T-helper 17 cell (primary cell): ENCODE measurements around the gene PLA2G6. TPM values are rescaled to one million over a fixed set of nuclear protein-coding genes. Genes with fewer than 3 reads are reported as not detected.

Source experiments
- ATAC-seq: fragments of 150-1000 bp; cut with Tn5 transposase; 2 replicates; pipeline ENCODE4 v1.10.0; 2021; ENCODE audit warnings: mild to moderate bottlenecking, moderate library complexity
- DNase-seq, 3 donors: peaks; one replicate each; pipeline versions ENCODE4 v3.0.0 to v3.0.0-alpha.2; 2020 to 2021
- H3K9me3 ChIP-seq: one replicate; pipeline ENCODE4 v1.7.0; 2013; ENCODE audit warnings: low read length, mild to moderate bottlenecking; ENCODE audit not compliant: control insufficient read depth, poor library complexity, severe bottlenecking
- H3K27ac Mint-ChIP-seq: one replicate; pipeline ENCODE4 v1.8.0; 2022; ENCODE audit warnings: mild to moderate bottlenecking, moderate library complexity, mixed read lengths
- H3K27me3 Mint-ChIP-seq: one replicate; pipeline ENCODE4 v1.8.0; 2022; ENCODE audit warnings: mixed read lengths
- H3K36me3 Mint-ChIP-seq: one replicate; pipeline ENCODE4 v1.8.0; 2022; ENCODE audit warnings: low read depth, mixed read lengths
- H3K4me1 Mint-ChIP-seq: one replicate; pipeline ENCODE4 v1.8.0; 2022; ENCODE audit warnings: mild to moderate bottlenecking, mixed read lengths
- H3K4me3 Mint-ChIP-seq: one replicate; pipeline ENCODE4 v1.8.0; 2022; ENCODE audit warnings: mild to moderate bottlenecking, moderate library complexity, mixed read lengths
- total RNA-seq, 4 donors: library from RNA in 2 of 4; stranded (reverse) in 2 of 4; gene quantifications; one replicate each; pipeline ENCODE4 v1.2.3 and lab custom pipeline; 2022 to 2026

PLA2G6 gene
- total RNA-seq, 2 donors from 2014 or later = 72.2 to 91.4 TPM

- H3K4me3 Mint-ChIP-seq = no peak overlapping the region
- H3K4me1 Mint-ChIP-seq = peaks cover 27% of the 10 kb centered on the region
- peak overlapping the region; percentile 83 for H3K27ac Mint-ChIP-seq
- no peaks in the 10 kb centered on the region for H3K36me3 Mint-ChIP-seq
- H3K9me3 ChIP-seq = no peaks in the 10 kb centered on the region
- H3K27me3 Mint-ChIP-seq = no peaks in the 10 kb centered on the region
- ATAC-seq = no peak
- no peak for DNase-seq
These were observed 23.9 kb upstream of the PLA2G6 start for GRCh38 chr22:38205261-38206128.

DNA sequence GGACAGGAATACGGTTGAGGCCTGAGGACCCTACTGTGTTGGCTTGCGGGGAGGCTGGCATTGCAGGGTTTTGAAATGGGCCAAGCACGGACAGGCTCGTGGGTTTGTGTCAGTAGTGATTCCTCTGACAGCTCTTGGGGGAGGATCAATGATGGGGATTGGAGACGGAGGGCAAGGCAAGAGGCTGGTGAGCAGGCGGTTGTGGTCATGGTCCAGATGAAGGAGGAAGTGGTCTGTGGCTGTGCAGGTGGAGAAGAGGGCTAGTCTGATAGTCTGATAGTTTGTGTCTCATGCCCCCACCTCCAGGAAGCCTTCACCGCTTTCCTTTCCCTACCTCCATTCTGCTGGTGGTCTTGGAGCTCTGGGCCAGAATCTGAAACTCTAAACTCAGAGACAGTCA, 23.2 kb upstream of the PLA2G6 start:
- Mint-ChIP-seq H3K4me1 (peaks cover 27% of the 10 kb centered on the region), H3K36me3 (no peaks in the 10 kb centered on the region), H3K4me3 (peak overlapping the region; percentile 68), H3K27ac (peak overlapping the region; percentile 83), H3K27me3 (no peaks in the 10 kb centered on the region)
- H3K9me3 ChIP-seq = no peaks in the 10 kb centered on the region
- DNase-seq = no peak
- no peak for ATAC-seq

- Mint-ChIP-seq H3K4me1 (peaks cover 31% of the 10 kb centered on the region), H3K27me3 (no peaks in the 10 kb centered on the region), H3K27ac (peak overlapping the region; percentile 83), H3K36me3 (no peaks in the 10 kb centered on the region), H3K4me3 (peak overlapping the region; percentile 41)
- H3K9me3 ChIP-seq = no peaks in the 10 kb centered on the region
- ATAC-seq (no peak), DNase-seq (no peak)
These were observed 22.4 kb upstream of the PLA2G6 start for GRCh38 chr22:38203855-38204514.

GRCh38 chr22:38203090-38203810, 21.6 kb upstream of the PLA2G6 start:
- DNase-seq (no peak), ATAC-seq (no peak)
- H3K27ac Mint-ChIP-seq = peak overlapping the region; percentile 83
- H3K36me3 Mint-ChIP-seq = no peaks in the 10 kb centered on the region
- peak overlapping the region; percentile 88 for H3K4me3 Mint-ChIP-seq
- H3K9me3 ChIP-seq = no peaks in the 10 kb centered on the region
- H3K27me3 Mint-ChIP-seq = no peaks in the 10 kb centered on the region
- peaks cover 28% of the 10 kb centered on the region for H3K4me1 Mint-ChIP-seq

DNA sequence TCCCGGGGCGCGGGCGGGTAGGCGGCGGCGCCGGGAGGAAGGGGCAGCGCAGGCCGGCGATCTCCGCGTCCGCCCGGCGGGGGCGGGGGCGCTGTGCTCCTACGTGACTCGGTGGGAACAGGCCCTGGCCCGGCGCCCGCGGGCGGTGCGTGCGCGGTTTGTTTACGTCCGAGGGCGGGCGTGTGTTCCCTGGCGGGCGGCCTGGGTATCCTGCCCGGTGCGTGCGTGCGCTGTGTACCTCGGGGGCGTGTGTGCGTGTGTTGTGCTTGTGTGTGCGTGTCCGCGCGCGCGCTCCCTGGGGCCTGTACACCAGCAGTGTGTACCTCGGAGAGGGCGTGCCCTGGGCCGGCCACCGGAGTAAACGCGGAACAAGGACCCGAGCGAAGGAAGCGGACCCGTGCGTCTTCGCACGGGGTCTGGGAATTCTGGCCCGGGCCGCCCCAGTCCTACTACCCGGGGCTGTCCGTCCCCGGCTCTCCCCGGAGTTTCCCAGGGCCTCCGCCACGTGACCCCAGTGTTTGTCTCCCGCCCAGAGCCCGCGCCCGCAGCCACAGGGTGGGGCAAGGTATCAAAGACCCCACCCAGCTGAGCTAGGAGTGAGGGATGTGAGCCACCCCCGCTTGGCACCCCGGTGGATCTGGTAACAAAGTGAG, 20.9 kb upstream of the PLA2G6 start:
- peak overlapping the region; percentile 83 for H3K27ac Mint-ChIP-seq
- no peaks in the 10 kb centered on the region for H3K27me3 Mint-ChIP-seq
- peak; percentile 48 for ATAC-seq
- peak overlapping the region; percentile 88 for H3K4me3 Mint-ChIP-seq
- DNase-seq = peak; percentile 36 to 56 (median 46)
- no peaks in the 10 kb centered on the region for H3K36me3 Mint-ChIP-seq
- H3K4me1 Mint-ChIP-seq = peaks cover 28% of the 10 kb centered on the region
- H3K9me3 ChIP-seq = no peaks in the 10 kb centered on the region

DNA sequence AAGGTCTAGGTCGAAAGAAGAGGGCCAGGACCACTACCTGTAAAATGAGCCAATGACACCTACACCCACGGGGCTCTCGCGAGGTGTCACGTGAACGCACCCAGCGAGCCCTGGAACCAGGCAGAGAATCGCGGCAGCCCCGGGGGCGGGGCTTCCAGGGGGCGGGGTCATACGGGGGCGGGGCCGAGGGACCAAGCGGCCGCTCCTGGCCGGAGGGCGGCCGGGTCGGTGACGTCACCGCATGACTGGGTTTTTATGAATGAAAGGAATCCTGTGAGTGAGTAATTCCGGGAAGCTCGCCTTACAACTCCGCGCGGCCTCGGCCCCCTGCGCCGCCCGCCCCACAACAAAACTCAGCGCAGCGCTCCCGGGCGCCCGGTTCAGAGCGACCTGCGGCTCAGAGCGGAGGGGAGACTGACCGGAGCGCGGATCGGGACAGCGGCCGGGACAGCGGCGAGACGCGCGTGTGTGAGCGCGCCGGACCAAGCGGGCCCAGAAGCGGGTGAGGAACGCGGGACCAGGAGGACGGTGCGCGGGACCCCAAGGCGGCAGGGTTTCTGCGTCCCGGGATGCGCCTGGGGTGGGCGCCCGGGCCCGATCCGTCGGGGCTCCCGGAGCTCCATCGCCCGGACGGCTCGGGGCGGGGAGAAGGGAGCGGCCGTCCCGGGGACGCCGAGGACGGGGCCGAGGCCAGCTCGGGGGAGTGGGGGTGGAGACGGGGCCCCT, 20.2 kb upstream of the PLA2G6 start, which contains the start of gene MAFF:
MAFF (plus strand) TSS at position 284 of the 726 bp plus-strand sequence. CDS start 11,860 bp downstream, outside the sequence.
- H3K4me1 Mint-ChIP-seq = peaks cover 28% of the 10 kb centered on the region
- no peaks in the 10 kb centered on the region for H3K27me3 Mint-ChIP-seq
- H3K27ac Mint-ChIP-seq = peak within 1 kb of the TSS; percentile 94
- no peaks in the 10 kb centered on the region for H3K9me3 ChIP-seq
- ATAC-seq (peak; percentile 78), DNase-seq (peak; percentile 67 to 84 (median 75))
- no peaks in the 10 kb centered on the region for H3K36me3 Mint-ChIP-seq
- peak within 1 kb of the TSS; percentile 88 for H3K4me3 Mint-ChIP-seq

DNA sequence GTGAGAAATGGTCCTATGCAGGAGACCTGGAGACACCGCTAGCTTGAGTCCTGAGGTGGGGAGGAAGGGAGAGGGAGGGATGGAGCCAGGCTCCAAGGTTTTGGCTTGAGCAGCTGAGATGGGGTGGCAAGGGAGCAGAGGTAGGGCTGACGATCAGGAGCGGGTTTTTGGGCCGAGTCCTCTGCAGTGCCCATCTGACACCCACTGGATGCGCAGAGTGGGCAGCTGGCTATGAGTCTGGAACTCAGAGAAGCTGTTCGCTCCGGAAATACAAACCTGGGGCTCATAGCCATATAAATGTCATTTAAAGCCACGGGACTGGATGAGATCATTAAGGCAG, 19.7 kb upstream of the PLA2G6 start:
- H3K36me3 Mint-ChIP-seq = no peaks in the 10 kb centered on the region
- H3K27ac Mint-ChIP-seq = peak overlapping the region; percentile 94
- ATAC-seq (peak; percentile 12), DNase-seq (no peak)
- no peaks in the 10 kb centered on the region for H3K9me3 ChIP-seq
- H3K4me3 Mint-ChIP-seq = peak overlapping the region; percentile 83
- H3K4me1 Mint-ChIP-seq = peaks cover 28% of the 10 kb centered on the region
- H3K27me3 Mint-ChIP-seq = no peaks in the 10 kb centered on the region

GRCh38 chr22:38199826-38200559, 18.4 kb upstream of the PLA2G6 start:
- H3K9me3 ChIP-seq = no peaks in the 10 kb centered on the region
- Mint-ChIP-seq H3K27me3 (no peaks in the 10 kb centered on the region), H3K4me1 (peaks cover 28% of the 10 kb centered on the region), H3K36me3 (no peaks in the 10 kb centered on the region), H3K4me3 (no peak overlapping the region), H3K27ac (no peak overlapping the region)
- ATAC-seq (no peak), DNase-seq (no peak)

DNA sequence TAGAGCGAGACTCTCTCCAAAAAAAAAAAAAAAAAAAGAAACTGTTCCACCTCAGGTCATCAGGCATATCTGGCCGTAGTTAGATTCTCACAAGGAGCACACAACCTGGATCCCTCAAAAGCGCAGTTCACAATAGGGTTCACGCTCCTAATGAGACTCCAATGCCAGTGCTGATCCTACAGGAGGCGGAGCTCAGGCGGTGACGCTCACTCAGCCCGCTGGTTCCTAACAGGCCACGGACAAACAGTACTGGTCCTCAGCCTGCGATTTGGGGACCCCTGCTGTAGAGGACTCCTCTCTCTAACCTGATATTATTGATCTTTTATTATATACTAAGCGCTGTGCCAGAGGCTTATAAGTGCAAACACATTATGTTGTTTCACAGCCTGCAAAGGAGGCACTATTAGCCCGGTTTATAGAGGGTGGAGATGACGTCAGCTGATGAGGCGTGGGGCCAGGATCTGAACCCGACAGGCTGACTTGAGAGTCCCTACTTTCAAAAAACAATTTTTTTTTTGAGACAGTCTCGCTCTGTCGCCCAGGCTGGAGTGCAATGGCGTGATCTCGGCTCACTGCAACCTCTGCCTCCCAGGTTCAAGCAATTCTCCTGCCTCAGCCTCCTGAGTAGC, 15.3 kb upstream of the PLA2G6 start:
- DNase-seq (no peak), ATAC-seq (no peak)
- peaks cover 3% of the 10 kb centered on the region for H3K36me3 Mint-ChIP-seq
- no peaks in the 10 kb centered on the region for H3K9me3 ChIP-seq
- H3K27ac Mint-ChIP-seq = no peak overlapping the region
- H3K27me3 Mint-ChIP-seq = peaks cover 4% of the 10 kb centered on the region
- H3K4me1 Mint-ChIP-seq = peaks cover 23% of the 10 kb centered on the region
- H3K4me3 Mint-ChIP-seq = no peak overlapping the region

- no peak for DNase-seq
- no peak for ATAC-seq
- Mint-ChIP-seq H3K27me3 (peaks cover 6% of the 10 kb centered on the region), H3K36me3 (peaks cover 3% of the 10 kb centered on the region), H3K4me3 (no peak overlapping the region), H3K27ac (no peak overlapping the region), H3K4me1 (peaks cover 12% of the 10 kb centered on the region)
- no peaks in the 10 kb centered on the region for H3K9me3 ChIP-seq
These were observed 11.9 kb upstream of the PLA2G6 start for GRCh38 chr22:38193580-38193979.

- H3K4me1 Mint-ChIP-seq = peaks cover 12% of the 10 kb centered on the region
- no peak for ATAC-seq
These were observed 10.8 kb upstream of the PLA2G6 start for GRCh38 chr22:38192475-38192863.

More at GRCh38 chr22:38192475-38192863, 10.8 kb upstream of the PLA2G6 start:
- Mint-ChIP-seq H3K4me3 (no peak overlapping the region), H3K36me3 (peaks cover 3% of the 10 kb centered on the region), H3K27me3 (peaks cover 6% of the 10 kb centered on the region), H3K27ac (peak overlapping the region; percentile 75)
- no peak for DNase-seq
- no peaks in the 10 kb centered on the region for H3K9me3 ChIP-seq
